SK-N-SH (cell line): ENCODE results near the gene GALNT4. TPM values are rescaled to one million over a fixed set of nuclear protein-coding genes. Genes with fewer than 3 reads are reported as not detected.

Experiments used
- CTCF ChIA-PET: fragments of 300-600, 350-600 bp; formaldehyde crosslinking; extraction: SDS; loops from one replicate; lab custom pipeline; 2021; lab: Yijun Ruan, JAX
- POLR2A ChIA-PET: fragments of 350-600 bp; sonication (Branson Sonifier 250); formaldehyde crosslinking; extraction: SDS; loops from one replicate; lab custom pipeline; 2020; ENCODE audit warnings: antibody characterized with exemption, inconsistent platforms; lab: Yijun Ruan, JAX
- DNase-seq: peaks from one replicate; pipeline ENCODE4 v3.0.0; 2012
- H2AFZ ChIP-seq: fragments of 200-600 bp; sonication (generic); 2 replicates; pipeline ENCODE4 v1.8.1; 2016; ENCODE audit warnings: antibody characterized with exemption, mild to moderate bottlenecking, low read depth
- H3F3A ChIP-seq: fragments of 200-600 bp; sonication (generic); replicated peaks from 2 replicates; pipeline ENCODE3; 2016; ENCODE audit warnings: antibody characterized with exemption, mild to moderate bottlenecking; ENCODE audit not compliant: insufficient read depth
- H3K27ac ChIP-seq, 2 experiments: fragments of 200-500 bp in 1 of 2; fragments of 200-600 bp in 1 of 2; sonication (Bioruptor generic) in 1 of 2; sonication (generic), shearing (Covaris generic) in 1 of 2; 2 replicates each; pipeline versions ENCODE4 v1.5.1 to v1.6.1; 2014 to 2016; ENCODE audit warnings: low read depth in 2 of 2, inconsistent platforms in 1 of 2, low read length in 1 of 2, mild to moderate bottlenecking in 1 of 2, mixed read lengths in 1 of 2
- H3K27me3 ChIP-seq: fragments of 200-600 bp; sonication (generic), shearing (Covaris generic); 2 replicates; pipeline ENCODE4 v1.6.1; 2016; ENCODE audit warnings: mixed run types; ENCODE audit not compliant: insufficient read depth
- H3K36me3 ChIP-seq, 2 experiments: fragments of 200-500 bp in 1 of 2; fragments of 200-600 bp in 1 of 2; sonication (Bioruptor generic) in 1 of 2; sonication (generic) in 1 of 2; replicated peaks in 1 of 2; 2 replicates each; pipeline versions ENCODE3 to v1.5.1; 2014 to 2016; ENCODE audit warnings: low read length in 1 of 2, mild to moderate bottlenecking in 1 of 2; ENCODE audit not compliant: insufficient read depth in 2 of 2, control insufficient read depth in 1 of 2
- H3K4me1 ChIP-seq, 2 experiments: fragments of 200-500 bp in 1 of 2; fragments of 200-600 bp in 1 of 2; sonication (Bioruptor generic) in 1 of 2; sonication (generic), shearing (Covaris generic) in 1 of 2; 2 replicates each; pipeline versions ENCODE4 v1.5.1 to v1.6.1; 2014 to 2016; ENCODE audit warnings: low read depth in 1 of 2, low read length in 1 of 2, mixed run types in 1 of 2; ENCODE audit not compliant: insufficient read depth in 2 of 2, control insufficient read depth in 1 of 2
- H3K4me2 ChIP-seq: fragments of 200-600 bp; sonication (generic), shearing (Covaris generic); 2 replicates; pipeline ENCODE4 v1.6.1; 2017; ENCODE audit warnings: mixed run types
- H3K4me3 ChIP-seq, 2 experiments: fragments of 200-500 bp in 1 of 2; fragments of 200-600 bp in 1 of 2; sonication (Bioruptor generic) in 1 of 2; sonication (generic), shearing (Covaris generic) in 1 of 2; 2 replicates each; pipeline versions ENCODE4 v1.5.1 to v1.8.1; 2014 to 2016; ENCODE audit warnings: low read depth in 2 of 2, inconsistent platforms in 1 of 2, low read length in 1 of 2, mild to moderate bottlenecking in 1 of 2, mixed read lengths in 1 of 2, moderate library complexity in 1 of 2
- H3K79me2 ChIP-seq: fragments of 200-600 bp; sonication (generic); 2 replicates; pipeline ENCODE4 v1.8.1; 2017; ENCODE audit warnings: mild to moderate bottlenecking; ENCODE audit not compliant: insufficient read depth
- H3K9ac ChIP-seq: fragments of 200-600 bp; sonication (generic); 2 replicates; pipeline ENCODE4 v1.6.1; 2017; ENCODE audit warnings: mixed run types
- H3K9me2 ChIP-seq: fragments of 200-600 bp; sonication (generic); 2 replicates; pipeline ENCODE4 v1.6.1; 2017; ENCODE audit warnings: mixed run types
- H3K9me3 ChIP-seq: fragments of 200-600 bp; sonication (generic); 2 replicates; pipeline ENCODE4 v1.6.1; 2017; ENCODE audit warnings: mixed run types, mild to moderate bottlenecking, moderate library complexity
- H4K20me1 ChIP-seq: fragments of 200-600 bp; sonication (generic); 2 replicates; pipeline ENCODE4 v1.6.1; 2017; ENCODE audit warnings: mild to moderate bottlenecking, mixed run types; ENCODE audit not compliant: insufficient read depth
- ELF1 ChIP-seq: IDR thresholded peaks from 2 replicates; pipeline ENCODE4 v1.4.0; 2012
- FOXJ3 ChIP-seq: sonication (generic); formaldehyde crosslinking; IDR thresholded peaks from 2 replicates; pipeline ENCODE4 v1.5.1; 2020; ENCODE audit warnings: mild to moderate bottlenecking, missing genetic modification reagents
- GABPA ChIP-seq: IDR thresholded peaks from 2 replicates; pipeline ENCODE4 v1.4.0; 2012; ENCODE audit warnings: low read depth, mild to moderate bottlenecking
- GATA2 ChIP-seq: sonication (generic); formaldehyde crosslinking; IDR thresholded peaks from 2 replicates; pipeline ENCODE4 v1.5.0; 2020; ENCODE audit warnings: mild to moderate bottlenecking, missing genetic modification reagents
- IRF3 ChIP-seq: fragments of 150-350 bp; IDR thresholded peaks from 2 replicates; pipeline ENCODE4 v1.6.1; 2016; ENCODE audit warnings: mild to moderate bottlenecking, low read depth, low read length
- JUND ChIP-seq: IDR thresholded peaks from 2 replicates; pipeline ENCODE4 v1.4.0; 2012
- MAX ChIP-seq: IDR thresholded peaks from 2 replicates; pipeline ENCODE4 v1.4.0; 2012; ENCODE audit warnings: low read depth
- MEF2A ChIP-seq: IDR thresholded peaks from 2 replicates; pipeline ENCODE4 v1.4.0; 2012; ENCODE audit warnings: low read depth, borderline replicate concordance
- MXI1 ChIP-seq: IDR thresholded peaks from 2 replicates; pipeline ENCODE4 v1.6.1; 2012; ENCODE audit warnings: mild to moderate bottlenecking, low read depth, low read length, improper control_type of control experiment
- NRF1 ChIP-seq: IDR thresholded peaks from 2 replicates; pipeline ENCODE4 v1.6.1; 2012; ENCODE audit warnings: low read depth, mild to moderate bottlenecking, low read length
- POLR2AphosphoS5 ChIP-seq: IDR thresholded peaks from 2 replicates; pipeline ENCODE4 v1.6.1; 2012; ENCODE audit warnings: low read depth, low read length
- RCOR1 ChIP-seq: fragments of 150-350 bp; IDR thresholded peaks from 2 replicates; pipeline ENCODE4 v1.6.1; 2017; ENCODE audit warnings: antibody characterized with exemption, low read length
- RFX5 ChIP-seq: IDR thresholded peaks from 2 replicates; pipeline ENCODE4 v1.6.1; 2012; ENCODE audit warnings: mild to moderate bottlenecking, improper control_type of control experiment, low read length
- SIN3A ChIP-seq: IDR thresholded peaks from 2 replicates; pipeline ENCODE4 v1.6.1; 2012; ENCODE audit warnings: low read depth, mild to moderate bottlenecking, low read length, moderate library complexity, borderline replicate concordance
- TAF1 ChIP-seq: IDR thresholded peaks from 2 replicates; pipeline ENCODE4 v1.6.1; 2012; ENCODE audit warnings: low read depth, mild to moderate bottlenecking, low read length, moderate library complexity, borderline replicate concordance
- YY1 ChIP-seq: IDR thresholded peaks from 2 replicates; pipeline ENCODE4 v1.4.0; 2012; ENCODE audit warnings: low read depth, mild to moderate bottlenecking
- WGBS: methylation state at CpG from one replicate; pipeline ENCODE4 v1.1.6; 2017; ENCODE audit warnings: low lambda C conversion rate; 5-methylcytosine and 5-hydroxymethylcytosine counted together
- polyA plus RNA-seq, 3 experiments: library from polyadenylated mRNA; depleted of rRNA; stranded (reverse); fragments of >200 nt; gene quantifications; 2 replicates each; pipeline ENCODE4 v1.2.3, GENCODE V29; 2012
- TF ChIP-seq, protein P1 (sequence below): IDR thresholded peaks from 2 replicates; pipeline ENCODE4 v1.6.1; 2012; ENCODE audit warnings: mild to moderate bottlenecking, low read depth, low read length, moderate library complexity
- TF ChIP-seq, protein P2 (sequence below): fragments of 200-600 bp; sonication (generic); IDR thresholded peaks from 2 replicates; pipeline ENCODE4 v1.6.1; 2017; ENCODE audit warnings: antibody characterized with exemption, mild to moderate bottlenecking, moderate library complexity

The GALNT4 gene
- polyA plus RNA-seq, 1 of the 3 experiments (the other 2 are of a cell fraction) = 1.1 TPM

GRCh38 chr12:89544681-89545184 lies 20.1 kb upstream of the GALNT4 start:
- no peak overlapping the region for H2AFZ ChIP-seq
- no peaks in the 10 kb centered on the region for H3K27me3 ChIP-seq
- no peak overlapping the region for H3K4me3 ChIP-seq
- no peaks in the 10 kb centered on the region for H3K9me3 ChIP-seq
- CTCF ChIA-PET = interaction anchor here (0.6 to 5.9 kb wide), 14 partner anchors 8 to 1415 kb away, joined by 3 to 29 read pairs (median 6); partner anchors contain the start of genes GALNT4 and POC1B
- no peaks in the 10 kb centered on the region for H3K79me2 ChIP-seq
- no peaks in the 10 kb centered on the region for H3F3A ChIP-seq
- no peaks in the 10 kb centered on the region for H4K20me1 ChIP-seq
- TF ChIP-seq FOXJ3 (no peak), TAF1 (no peak)
- TF ChIP-seq, all 33 proteins: peak for 0
- no peak for DNase-seq
- H3K27ac ChIP-seq = peak overlapping the region in 1 of 2 experiments; percentile 18; a peak in 1 of 4 replicates
- H3K36me3 ChIP-seq = no peaks in the 10 kb centered on the region
- 71% methylated on average over 6 of the region's 6 CpGs for WGBS
- H3K9ac ChIP-seq = no peak overlapping the region
- POLR2A ChIA-PET = interaction anchor here (1.0 kb wide), 1 partner anchor 19 kb away, joined by 3 read pairs; the partner anchor contains the start of gene POC1B
- peaks cover 0 to 5% of the 10 kb centered on the region in 2 experiments; a peak in 3 of 4 replicates for H3K4me1 ChIP-seq
- H3K4me2 ChIP-seq = no peak overlapping the region
- no peaks in the 10 kb centered on the region for H3K9me2 ChIP-seq

- POLR2A ChIA-PET = interaction anchor here (1.0 kb wide), 1 partner anchor 18 kb away, joined by 3 read pairs; the partner anchor contains the start of gene POC1B
- no peak overlapping the region for H3K9ac ChIP-seq
- H3K79me2 ChIP-seq = no peaks in the 10 kb centered on the region
- H3K9me2 ChIP-seq = no peaks in the 10 kb centered on the region
- H3K27ac ChIP-seq = no peak overlapping the region
- 88% methylated on average over 1 of the region's 1 CpG for WGBS
- no peak overlapping the region for H3K4me2 ChIP-seq
- no peak for TF ChIP-seq IRF3
- TF ChIP-seq YY1 = no peak
- no peak for TF ChIP-seq ELF1
- TF ChIP-seq, protein P1, sequence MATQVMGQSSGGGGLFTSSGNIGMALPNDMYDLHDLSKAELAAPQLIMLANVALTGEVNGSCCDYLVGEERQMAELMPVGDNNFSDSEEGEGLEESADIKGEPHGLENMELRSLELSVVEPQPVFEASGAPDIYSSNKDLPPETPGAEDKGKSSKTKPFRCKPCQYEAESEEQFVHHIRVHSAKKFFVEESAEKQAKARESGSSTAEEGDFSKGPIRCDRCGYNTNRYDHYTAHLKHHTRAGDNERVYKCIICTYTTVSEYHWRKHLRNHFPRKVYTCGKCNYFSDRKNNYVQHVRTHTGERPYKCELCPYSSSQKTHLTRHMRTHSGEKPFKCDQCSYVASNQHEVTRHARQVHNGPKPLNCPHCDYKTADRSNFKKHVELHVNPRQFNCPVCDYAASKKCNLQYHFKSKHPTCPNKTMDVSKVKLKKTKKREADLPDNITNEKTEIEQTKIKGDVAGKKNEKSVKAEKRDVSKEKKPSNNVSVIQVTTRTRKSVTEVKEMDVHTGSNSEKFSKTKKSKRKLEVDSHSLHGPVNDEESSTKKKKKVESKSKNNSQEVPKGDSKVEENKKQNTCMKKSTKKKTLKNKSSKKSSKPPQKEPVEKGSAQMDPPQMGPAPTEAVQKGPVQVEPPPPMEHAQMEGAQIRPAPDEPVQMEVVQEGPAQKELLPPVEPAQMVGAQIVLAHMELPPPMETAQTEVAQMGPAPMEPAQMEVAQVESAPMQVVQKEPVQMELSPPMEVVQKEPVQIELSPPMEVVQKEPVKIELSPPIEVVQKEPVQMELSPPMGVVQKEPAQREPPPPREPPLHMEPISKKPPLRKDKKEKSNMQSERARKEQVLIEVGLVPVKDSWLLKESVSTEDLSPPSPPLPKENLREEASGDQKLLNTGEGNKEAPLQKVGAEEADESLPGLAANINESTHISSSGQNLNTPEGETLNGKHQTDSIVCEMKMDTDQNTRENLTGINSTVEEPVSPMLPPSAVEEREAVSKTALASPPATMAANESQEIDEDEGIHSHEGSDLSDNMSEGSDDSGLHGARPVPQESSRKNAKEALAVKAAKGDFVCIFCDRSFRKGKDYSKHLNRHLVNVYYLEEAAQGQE = no peak
- TF ChIP-seq MAX = no peak
- no peak for TF ChIP-seq MEF2A
- no peak for TF ChIP-seq RFX5
- TF ChIP-seq JUND = no peak
- TF ChIP-seq SIN3A = no peak
- no peak for TF ChIP-seq FOXJ3
- TF ChIP-seq GATA2 (CRISPR knock-in tag) = no peak
- TF ChIP-seq POLR2AphosphoS5 = no peak
- no peak for TF ChIP-seq NRF1
- TF ChIP-seq, protein P2, sequence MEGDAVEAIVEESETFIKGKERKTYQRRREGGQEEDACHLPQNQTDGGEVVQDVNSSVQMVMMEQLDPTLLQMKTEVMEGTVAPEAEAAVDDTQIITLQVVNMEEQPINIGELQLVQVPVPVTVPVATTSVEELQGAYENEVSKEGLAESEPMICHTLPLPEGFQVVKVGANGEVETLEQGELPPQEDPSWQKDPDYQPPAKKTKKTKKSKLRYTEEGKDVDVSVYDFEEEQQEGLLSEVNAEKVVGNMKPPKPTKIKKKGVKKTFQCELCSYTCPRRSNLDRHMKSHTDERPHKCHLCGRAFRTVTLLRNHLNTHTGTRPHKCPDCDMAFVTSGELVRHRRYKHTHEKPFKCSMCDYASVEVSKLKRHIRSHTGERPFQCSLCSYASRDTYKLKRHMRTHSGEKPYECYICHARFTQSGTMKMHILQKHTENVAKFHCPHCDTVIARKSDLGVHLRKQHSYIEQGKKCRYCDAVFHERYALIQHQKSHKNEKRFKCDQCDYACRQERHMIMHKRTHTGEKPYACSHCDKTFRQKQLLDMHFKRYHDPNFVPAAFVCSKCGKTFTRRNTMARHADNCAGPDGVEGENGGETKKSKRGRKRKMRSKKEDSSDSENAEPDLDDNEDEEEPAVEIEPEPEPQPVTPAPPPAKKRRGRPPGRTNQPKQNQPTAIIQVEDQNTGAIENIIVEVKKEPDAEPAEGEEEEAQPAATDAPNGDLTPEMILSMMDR = no peak
- TF ChIP-seq MXI1 = no peak
- no peak for TF ChIP-seq RCOR1
- TF ChIP-seq GABPA = no peak
- TF ChIP-seq, all 33 proteins: peak for 0
- no peak for DNase-seq
- Histone ChIP-seq H3K27me3 (no peaks in the 10 kb centered on the region), H3K4me1 (peaks cover 0 to 5% of the 10 kb centered on the region in 2 experiments; a peak in 3 of 4 replicates), H4K20me1 (no peaks in the 10 kb centered on the region), H3F3A (no peaks in the 10 kb centered on the region), H3K9me3 (no peaks in the 10 kb centered on the region), H2AFZ (no peak overlapping the region), H3K36me3 (no peaks in the 10 kb centered on the region), H3K4me3 (no peak overlapping the region)
- CTCF ChIA-PET = interaction anchor here (0.6 to 5.9 kb wide), 30 partner anchors 9 to 1415 kb away, joined by 3 to 29 read pairs (median 4); partner anchors contain the start of genes GALNT4 and POC1B
Measured at GRCh38 chr12:89544022-89544421, 19.4 kb upstream of the GALNT4 start.
